ENCODE data around the gene DNAJC6.
"Not testable (repeated sequence)": the region's sequence is repeated elsewhere in the genome, so short reads cannot be mapped to it uniquely, and the experiment has no call there.

DNAJC6 gene

GRCh38 chr1:65424573-65424889, 115.2 kb downstream of the DNAJC6 start:
- FAIRE-seq (no peak), DNase-seq (ENCODE audit: insufficient read length, low spot score) (no peak)

GRCh38 chr1:65425006-65425405, 115.7 kb downstream of the DNAJC6 start:
- FAIRE-seq (no peak), DNase-seq (ENCODE audit: insufficient read length, low spot score) (no peak)

- DNase-seq (ENCODE audit: insufficient read length, low spot score): no peak
- FAIRE-seq: no peak
Measured at GRCh38 chr1:65425697-65426096, 116.4 kb downstream of the DNAJC6 start.

GRCh38 chr1:65429078-65429477, 119.7 kb downstream of the DNAJC6 start:
- FAIRE-seq: no peak

GRCh38 chr1:65429806-65430205, 120.5 kb downstream of the DNAJC6 start:
- no peak for DNase-seq (ENCODE audit: insufficient read length, low spot score)
- FAIRE-seq: no peak

More at GRCh38 chr1:65429078-65429477, 119.7 kb downstream of the DNAJC6 start:
- no peak for DNase-seq (ENCODE audit: insufficient read length, low spot score)

GRCh38 chr1:65431111-65431705, 121.9 kb downstream of the DNAJC6 start:
- FAIRE-seq (no peak), DNase-seq (ENCODE audit: insufficient read length, low spot score) (no peak)

- DNase-seq (ENCODE audit: insufficient read length, low spot score): no peak
- FAIRE-seq: no peak
Measured at GRCh38 chr1:65432918-65433317, 123.6 kb downstream of the DNAJC6 start.

GRCh38 chr1:65434255-65434654, 124.9 kb downstream of the DNAJC6 start:
- no peak for DNase-seq (ENCODE audit: insufficient read length, low spot score)
- FAIRE-seq: no peak

- FAIRE-seq (no peak), DNase-seq (ENCODE audit: insufficient read length, low spot score) (no peak)
Measured at GRCh38 chr1:65434760-65435159, 125.4 kb downstream of the DNAJC6 start.

GRCh38 chr1:65435987-65436386, 126.6 kb downstream of the DNAJC6 start:
- no peak for FAIRE-seq

GRCh38 chr1:65437616-65438015, 128.3 kb downstream of the DNAJC6 start:
- FAIRE-seq (no peak), DNase-seq (ENCODE audit: insufficient read length, low spot score) (no peak)

More at GRCh38 chr1:65435987-65436386, 126.6 kb downstream of the DNAJC6 start:
- DNase-seq (ENCODE audit: insufficient read length, low spot score): no peak

- no peak for FAIRE-seq
Measured at GRCh38 chr1:65440322-65440900, 131.1 kb downstream of the DNAJC6 start.

GRCh38 chr1:65440915-65441314, 131.6 kb downstream of the DNAJC6 start:
- FAIRE-seq: no peak

More at GRCh38 chr1:65440322-65440900, 131.1 kb downstream of the DNAJC6 start:
- no peak for DNase-seq (ENCODE audit: insufficient read length, low spot score)

GRCh38 chr1:65441464-65441863, 132.1 kb downstream of the DNAJC6 start:
- no peak for DNase-seq (ENCODE audit: insufficient read length, low spot score)
- FAIRE-seq: no peak

More at GRCh38 chr1:65440915-65441314, 131.6 kb downstream of the DNAJC6 start:
- no peak for DNase-seq (ENCODE audit: insufficient read length, low spot score)

- FAIRE-seq: no peak
- DNase-seq (ENCODE audit: insufficient read length, low spot score): no peak
Measured at GRCh38 chr1:65442442-65442841, 133.1 kb downstream of the DNAJC6 start.

- no peak for FAIRE-seq
- no peak for DNase-seq (ENCODE audit: insufficient read length, low spot score)
Measured at GRCh38 chr1:65443647-65444046, 134.3 kb downstream of the DNAJC6 start.

GRCh38 chr1:65444128-65444640, 134.8 kb downstream of the DNAJC6 start:
- FAIRE-seq (no peak), DNase-seq (ENCODE audit: insufficient read length, low spot score) (no peak)

GRCh38 chr1:65445837-65446236, 136.5 kb downstream of the DNAJC6 start:
- FAIRE-seq (no peak), DNase-seq (ENCODE audit: insufficient read length, low spot score) (no peak)

GRCh38 chr1:65449214-65449823, 140.0 kb downstream of the DNAJC6 start:
- no peak for DNase-seq (ENCODE audit: insufficient read length, low spot score)
- no peak for FAIRE-seq

- FAIRE-seq: not testable (repeated sequence)
Measured at GRCh38 chr1:65455678-65456077, 146.3 kb downstream of the DNAJC6 start.

GRCh38 chr1:65456481-65456880, 147.1 kb downstream of the DNAJC6 start:
- no peak for FAIRE-seq

More at GRCh38 chr1:65455678-65456077, 146.3 kb downstream of the DNAJC6 start:
- DNase-seq (ENCODE audit: insufficient read length, low spot score): not testable (repeated sequence)

GRCh38 chr1:65457868-65458267, 148.5 kb downstream of the DNAJC6 start:
- DNase-seq (ENCODE audit: insufficient read length, low spot score) (no peak), FAIRE-seq (no peak)

More at GRCh38 chr1:65456481-65456880, 147.1 kb downstream of the DNAJC6 start:
- DNase-seq (ENCODE audit: insufficient read length, low spot score): no peak

Data from GM19239 (cell line).